Prostate gland (tissue), 2 donors: ENCODE measurements around the gene FAM222B.

Experiments used
- POLR2A ChIP-seq: fragments of 450-650 bp; IDR thresholded peaks from one replicate; pipeline ENCODE4 v1.6.1; 2016; ENCODE audit warnings: antibody characterized with exemption, mild to moderate bottlenecking
- POLR2AphosphoS5 ChIP-seq: sonication (generic); formaldehyde crosslinking; IDR thresholded peaks from one replicate; pipeline ENCODE4 v1.6.1; 2017; ENCODE audit warnings: antibody characterized with exemption
- TF ChIP-seq, protein P1 (sequence below), 4 experiments: fragments of 200-600 bp in 2 of 4; fragments of 450-650 bp in 2 of 4; sonication (generic) in 2 of 4; IDR thresholded peaks; 1 replicate in 3 of 4; 2 replicates in 1 of 4; pipeline ENCODE4 v1.5.1; 2016 to 2019; ENCODE audit warnings: antibody characterized with exemption in 4 of 4, mild to moderate bottlenecking in 2 of 4, moderate library complexity in 2 of 4

DNA sequence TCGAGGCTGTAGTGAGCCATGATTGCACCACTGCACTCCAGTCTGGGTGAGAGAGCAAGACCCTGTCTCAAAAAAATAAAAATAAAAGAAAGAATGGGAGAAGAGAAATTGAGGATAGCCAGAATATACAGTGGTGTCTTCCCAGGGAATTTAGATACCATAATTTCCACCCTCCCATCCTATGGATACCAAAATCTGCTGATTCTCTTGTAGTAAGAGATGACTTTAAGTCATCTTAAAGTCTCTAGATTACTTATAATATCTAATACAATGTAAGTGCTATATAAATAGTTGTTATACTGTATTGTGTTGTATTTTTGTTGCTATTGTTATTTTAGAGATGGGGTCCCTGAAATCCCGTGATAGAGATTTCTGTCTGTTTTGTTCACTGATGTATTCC lies 10.7 kb upstream of the FAM222B start:
- TF ChIP-seq, protein P1, sequence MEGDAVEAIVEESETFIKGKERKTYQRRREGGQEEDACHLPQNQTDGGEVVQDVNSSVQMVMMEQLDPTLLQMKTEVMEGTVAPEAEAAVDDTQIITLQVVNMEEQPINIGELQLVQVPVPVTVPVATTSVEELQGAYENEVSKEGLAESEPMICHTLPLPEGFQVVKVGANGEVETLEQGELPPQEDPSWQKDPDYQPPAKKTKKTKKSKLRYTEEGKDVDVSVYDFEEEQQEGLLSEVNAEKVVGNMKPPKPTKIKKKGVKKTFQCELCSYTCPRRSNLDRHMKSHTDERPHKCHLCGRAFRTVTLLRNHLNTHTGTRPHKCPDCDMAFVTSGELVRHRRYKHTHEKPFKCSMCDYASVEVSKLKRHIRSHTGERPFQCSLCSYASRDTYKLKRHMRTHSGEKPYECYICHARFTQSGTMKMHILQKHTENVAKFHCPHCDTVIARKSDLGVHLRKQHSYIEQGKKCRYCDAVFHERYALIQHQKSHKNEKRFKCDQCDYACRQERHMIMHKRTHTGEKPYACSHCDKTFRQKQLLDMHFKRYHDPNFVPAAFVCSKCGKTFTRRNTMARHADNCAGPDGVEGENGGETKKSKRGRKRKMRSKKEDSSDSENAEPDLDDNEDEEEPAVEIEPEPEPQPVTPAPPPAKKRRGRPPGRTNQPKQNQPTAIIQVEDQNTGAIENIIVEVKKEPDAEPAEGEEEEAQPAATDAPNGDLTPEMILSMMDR (IDR thresholded peaks at IDR 0.05), result no peak
- TF ChIP-seq POLR2A (no peak), POLR2AphosphoS5 (no peak)
